Stimulated activated CD8-positive, alpha-beta memory T cell treated with anti-CD3 and anti-CD28 coated beads, Interleukin-4, amount 100 ng/mL, for 24 hours (primary cell): Measurements from ENCODE around the gene PHKB.
"Not testable (repeated sequence)": the region's sequence is repeated elsewhere in the genome, so short reads cannot be mapped to it uniquely, and the experiment has no call there.

Experiments
- DNase-seq: peaks from one replicate; pipeline ENCODE4 v3.0.0-alpha.2; 2020; ENCODE audit warnings: low read depth

Gene PHKB

GRCh38 chr16:47507701-47508100, 46.6 kb downstream of the PHKB start:
- no peak for DNase-seq

GRCh38 chr16:47511882-47512281, 50.8 kb downstream of the PHKB start:
- no peak for DNase-seq

- no peak for DNase-seq
These were observed 57.9 kb downstream of the PHKB start for GRCh38 chr16:47519037-47519436.

- no peak for DNase-seq
These were observed 58.4 kb downstream of the PHKB start for GRCh38 chr16:47519546-47519945.

- DNase-seq, result no peak
These were observed 59.0 kb downstream of the PHKB start for GRCh38 chr16:47519996-47520679.

GRCh38 chr16:47523342-47524006, 62.3 kb downstream of the PHKB start:
- no peak for DNase-seq

GRCh38 chr16:47524007-47524405, 62.9 kb downstream of the PHKB start:
- no peak for DNase-seq

- DNase-seq, result no peak
These were observed 67.3 kb downstream of the PHKB start for GRCh38 chr16:47528431-47528830.

GRCh38 chr16:47533744-47534292, 72.7 kb downstream of the PHKB start:
- no peak for DNase-seq

GRCh38 chr16:47538472-47538871, 77.3 kb downstream of the PHKB start:
- no peak for DNase-seq

GRCh38 chr16:47539707-47540670, 78.9 kb downstream of the PHKB start:
- DNase-seq, result not testable (repeated sequence)

GRCh38 chr16:47541135-47541534, 80.0 kb downstream of the PHKB start:
- DNase-seq, result not testable (repeated sequence)

- not testable (repeated sequence) for DNase-seq
These were observed 83.1 kb downstream of the PHKB start for GRCh38 chr16:47544255-47544654.

- DNase-seq, result not testable (repeated sequence)
These were observed 90.1 kb downstream of the PHKB start for GRCh38 chr16:47551185-47551584.

GRCh38 chr16:47551767-47552166, 90.6 kb downstream of the PHKB start:
- DNase-seq, result not testable (repeated sequence)

GRCh38 chr16:47553853-47554564, 92.9 kb downstream of the PHKB start:
- no peak for DNase-seq

- DNase-seq, result not testable (repeated sequence)
These were observed 93.5 kb downstream of the PHKB start for GRCh38 chr16:47554587-47554986.

- no peak for DNase-seq
These were observed 100.2 kb downstream of the PHKB start for GRCh38 chr16:47561286-47561685.

- no peak for DNase-seq
These were observed 101.2 kb downstream of the PHKB start for GRCh38 chr16:47562366-47562765.

GRCh38 chr16:47565454-47565853, 104.3 kb downstream of the PHKB start:
- DNase-seq, result no peak

- no peak for DNase-seq
These were observed 106.2 kb downstream of the PHKB start for GRCh38 chr16:47567321-47567720.

- DNase-seq, result no peak
These were observed 107.2 kb downstream of the PHKB start for GRCh38 chr16:47568351-47568750.
